Nephron (organoid): ENCODE measurements around the gene PNPO.

Experiments used
- H3K27ac Mint-ChIP-seq, 3 experiments: 2 replicates each; pipeline ENCODE4 v1.8.0; 2020; ENCODE audit warnings: mixed read lengths in 3 of 3, mild to moderate bottlenecking in 2 of 3, moderate library complexity in 1 of 3
- H3K27me3 Mint-ChIP-seq: 2 replicates; pipeline ENCODE4 v1.8.0; 2021; ENCODE audit warnings: low read depth, mild to moderate bottlenecking, moderate library complexity, mixed read lengths
- H3K36me3 Mint-ChIP-seq: 2 replicates; pipeline ENCODE4 v1.8.0; 2020; ENCODE audit warnings: low read depth, mixed read lengths
- H3K4me1 Mint-ChIP-seq: 2 replicates; pipeline ENCODE4 v1.8.0; 2020; ENCODE audit warnings: mixed read lengths
- H3K4me3 Mint-ChIP-seq, 3 experiments: 2 replicates each; pipeline ENCODE4 v1.8.0; 2020; ENCODE audit warnings: mild to moderate bottlenecking in 3 of 3, mixed read lengths in 3 of 3, moderate library complexity in 2 of 3
- H3K9me3 Mint-ChIP-seq: 2 replicates; pipeline ENCODE4 v1.8.0; 2020; ENCODE audit warnings: mixed read lengths
- CTCF ChIP-seq, 3 experiments: fragments of 200-600 bp; sonication (generic); IDR thresholded peaks; one replicate each; pipeline ENCODE4 v1.5.0; 2021; ENCODE audit warnings: antibody characterized with exemption in 3 of 3; ENCODE audit not compliant: unreplicated experiment in 3 of 3

PNPO gene

GRCh38 chr17:47914306-47914948, 26.9 kb upstream of the PNPO start:
- Mint-ChIP-seq H3K36me3 (peaks cover 37% of the 10 kb centered on the region), H3K27me3 (no peaks in the 10 kb centered on the region), H3K4me3 (no peak overlapping the region), H3K4me1 (peaks cover 27% of the 10 kb centered on the region), H3K9me3 (no peaks in the 10 kb centered on the region), H3K27ac (peak overlapping the region in 2 of 3 experiments; percentile 15 to 46)
- TF ChIP-seq CTCF (IDR thresholded peaks at IDR 0.05; ENCODE audit: unreplicated experiment in 3 of 3), result no peak

GRCh38 chr17:47915776-47916398, 25.5 kb upstream of the PNPO start:
- no peaks in the 10 kb centered on the region for H3K27me3 Mint-ChIP-seq
- H3K4me3 Mint-ChIP-seq, result no peak overlapping the region
- no peak for TF ChIP-seq CTCF (IDR thresholded peaks at IDR 0.05; ENCODE audit: unreplicated experiment in 3 of 3)
- H3K4me1 Mint-ChIP-seq, result peaks cover 27% of the 10 kb centered on the region
- H3K27ac Mint-ChIP-seq, result peak overlapping the region in 1 of 3 experiments; percentile 59
- peaks cover 43% of the 10 kb centered on the region for H3K36me3 Mint-ChIP-seq
- H3K9me3 Mint-ChIP-seq, result no peaks in the 10 kb centered on the region

GRCh38 chr17:47916489-47917208, 24.7 kb upstream of the PNPO start:
- H3K27ac Mint-ChIP-seq, result peak overlapping the region in 1 of 3 experiments; percentile 59
- no peaks in the 10 kb centered on the region for H3K9me3 Mint-ChIP-seq
- H3K4me3 Mint-ChIP-seq, result no peak overlapping the region
- H3K36me3 Mint-ChIP-seq, result peaks cover 46% of the 10 kb centered on the region
- H3K4me1 Mint-ChIP-seq, result peaks cover 27% of the 10 kb centered on the region
- no peaks in the 10 kb centered on the region for H3K27me3 Mint-ChIP-seq
- no peak for TF ChIP-seq CTCF (IDR thresholded peaks at IDR 0.05; ENCODE audit: unreplicated experiment in 3 of 3)

- Mint-ChIP-seq H3K4me1 (peaks cover 27% of the 10 kb centered on the region), H3K27ac (no peak overlapping the region), H3K27me3 (no peaks in the 10 kb centered on the region), H3K36me3 (peaks cover 47% of the 10 kb centered on the region), H3K4me3 (no peak overlapping the region), H3K9me3 (no peaks in the 10 kb centered on the region)
- no peak for TF ChIP-seq CTCF (IDR thresholded peaks at IDR 0.05; ENCODE audit: unreplicated experiment in 3 of 3)
These were observed 23.8 kb upstream of the PNPO start for GRCh38 chr17:47917581-47917980.

- Mint-ChIP-seq H3K36me3 (peaks cover 50% of the 10 kb centered on the region), H3K4me1 (peaks cover 27% of the 10 kb centered on the region), H3K9me3 (no peaks in the 10 kb centered on the region), H3K27me3 (no peaks in the 10 kb centered on the region), H3K27ac (no peak overlapping the region), H3K4me3 (no peak overlapping the region)
- no peak for TF ChIP-seq CTCF (IDR thresholded peaks at IDR 0.05; ENCODE audit: unreplicated experiment in 3 of 3)
These were observed 23.4 kb upstream of the PNPO start for GRCh38 chr17:47918006-47918405.
